Thyroid gland (tissue), 4 donors: Measurements from ENCODE around the gene FYB1.

Experiments used
- CTCF ChIP-seq, 6 experiments: fragments of 200-600 bp in 3 of 6; fragments of 450-650 bp in 3 of 6; sonication (generic) in 3 of 6; IDR thresholded peaks; one replicate each; pipeline ENCODE4 v1.5.1; 2016 to 2019; ENCODE audit warnings: antibody characterized with exemption in 6 of 6, mild to moderate bottlenecking in 2 of 6, inconsistent platforms in 1 of 6, moderate library complexity in 1 of 6
- POLR2A ChIP-seq, 2 donors: fragments of 450-650 bp; IDR thresholded peaks; one replicate each; pipeline ENCODE4 v1.6.1; 2017; ENCODE audit warnings: antibody characterized with exemption in 2 of 2, mild to moderate bottlenecking in 2 of 2, moderate library complexity in 1 of 2

GRCh38 chr5:39109606-39110005 is 109.8 kb downstream of the FYB1 start:
- TF ChIP-seq POLR2A (IDR thresholded peaks at IDR 0.05) (no peak), CTCF (IDR thresholded peaks at IDR 0.05) (no peak)
